Measurements from ENCODE around the gene RPA3.

RPA3 gene

DNA sequence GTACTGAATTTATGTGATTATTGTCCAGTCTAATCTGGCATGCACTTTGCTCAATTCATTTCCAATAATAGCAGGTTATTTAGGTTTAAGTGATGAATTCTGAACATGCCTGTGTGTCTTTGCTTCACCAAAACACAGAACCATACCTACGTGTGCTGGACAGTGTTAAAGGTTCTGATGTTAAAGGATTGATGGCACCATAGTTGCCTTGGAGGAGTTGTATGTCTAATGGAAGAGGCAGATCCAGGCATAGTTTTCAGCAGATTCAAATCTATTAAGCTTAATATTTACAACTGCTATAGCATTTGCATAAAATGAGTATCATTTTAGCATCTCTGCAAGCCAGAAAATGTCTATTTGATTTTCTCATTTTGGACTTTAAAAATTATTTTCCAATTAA is 105.9 kb downstream of the RPA3 start:
- DNase-seq, result no peak

DNA sequence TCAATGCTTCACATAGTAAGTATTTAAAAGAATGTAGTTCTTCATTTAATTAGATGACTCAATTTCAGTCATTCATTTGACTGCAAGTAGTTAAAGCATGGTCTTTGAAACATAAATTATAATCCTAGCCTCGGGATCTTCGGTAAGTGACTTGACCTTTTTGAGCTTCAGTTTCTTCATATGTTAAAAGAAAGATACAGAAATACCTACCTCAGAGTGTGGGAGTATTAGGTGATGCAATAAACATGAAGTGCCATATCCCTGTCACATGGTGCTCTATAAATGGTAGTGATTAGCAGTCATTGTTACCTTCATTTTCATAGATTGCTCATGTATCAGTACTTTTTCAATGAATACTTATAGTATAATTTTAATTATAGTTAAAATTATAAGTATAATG is 109.1 kb downstream of the RPA3 start:
- DNase-seq, result no peak

DNA sequence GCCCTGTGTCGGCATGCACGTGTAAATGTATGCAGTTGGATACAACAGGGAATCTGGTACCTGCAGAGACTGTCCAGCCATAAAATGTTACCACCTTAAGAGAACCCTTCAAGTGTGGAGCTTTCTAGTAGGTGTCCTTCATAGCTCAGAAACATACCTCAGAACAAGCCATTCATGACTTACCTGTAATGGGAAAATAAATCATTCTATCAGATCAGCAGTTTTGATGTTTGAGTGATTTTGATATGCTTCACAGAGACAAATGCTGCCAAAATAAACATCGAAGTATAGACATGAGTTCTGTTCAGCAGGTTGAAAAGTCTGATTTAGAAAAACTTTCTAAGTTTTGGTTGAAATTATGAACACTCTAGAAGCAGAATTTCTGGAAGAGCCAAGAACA is 111.4 kb downstream of the RPA3 start:
- no peak for DNase-seq

DNA sequence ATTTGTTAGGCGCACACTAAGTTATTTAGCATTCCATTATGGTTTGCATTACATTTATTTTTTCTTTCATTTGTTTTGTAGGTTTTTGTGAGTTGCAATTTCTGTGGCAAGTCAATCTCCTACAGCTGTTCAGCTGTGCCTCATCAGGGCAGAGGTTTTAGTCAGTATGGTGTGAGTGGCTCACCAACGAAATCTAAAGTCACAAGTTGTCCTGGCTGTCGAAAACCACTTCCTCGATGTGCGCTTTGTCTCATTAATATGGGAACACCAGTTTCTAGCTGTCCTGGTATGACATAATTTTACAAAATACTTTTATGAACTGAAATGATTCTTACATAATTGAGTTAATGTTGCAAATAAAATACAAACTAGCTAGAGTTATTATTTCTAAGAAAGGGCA is 122.2 kb downstream of the RPA3 start:
- no peak for DNase-seq

DNA sequence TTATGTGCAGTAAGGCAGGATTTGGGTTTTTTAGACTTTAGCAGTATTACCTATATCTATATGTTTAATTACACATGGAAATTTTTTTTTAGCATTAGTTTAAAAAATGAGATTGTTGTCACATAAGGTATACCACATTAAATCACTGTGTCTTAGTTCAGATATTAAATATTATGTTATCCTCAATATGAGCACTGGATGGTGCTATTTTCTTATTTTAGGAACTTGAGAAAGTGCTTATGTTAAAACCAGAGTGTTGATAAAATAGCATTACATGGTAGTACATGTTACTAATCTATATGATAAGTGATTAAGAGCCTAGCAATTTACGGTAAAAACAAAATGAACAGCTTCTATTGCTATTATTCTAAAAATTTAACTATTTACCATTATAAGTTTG is 123.0 kb downstream of the RPA3 start:
- no peak for DNase-seq
